Neural progenitor cell (in vitro differentiated cells): ENCODE results near the gene DTX1.

Experiments
- CTCF ChIP-seq: fragments of 200-600 bp; sonication (generic); IDR thresholded peaks from 2 replicates; pipeline ENCODE4 v1.5.1; 2017; ENCODE audit warnings: antibody characterized with exemption, mild to moderate bottlenecking
- EZH2 ChIP-seq: fragments of 200-600 bp; sonication (generic); IDR thresholded peaks from 2 replicates; pipeline ENCODE4 v1.6.1; 2017; ENCODE audit warnings: antibody characterized with exemption, mild to moderate bottlenecking, moderate library complexity
- EZH2phosphoT487 ChIP-seq: fragments of 200-600 bp; sonication (generic); IDR thresholded peaks from 2 replicates; pipeline ENCODE4 v1.6.1; 2017; ENCODE audit warnings: antibody characterized with exemption

GRCh38 chr12:113056631-113057488, at the start of gene DTX1:
- TF ChIP-seq EZH2 (peak; percentile 52), CTCF (no peak), EZH2phosphoT487 (no peak)
